IMR-90 (cell line): ENCODE data around the gene CYFIP1. TPM values are rescaled to one million over a fixed set of nuclear protein-coding genes. Genes with fewer than 3 reads are reported as not detected.

Experiments used
- ATAC-seq: fragments of 200-7000 bp; cut with Tn5 transposase; 2 replicates; pipeline ENCODE4 v1.9.1; 2020; ENCODE audit warnings: low read depth, mild to moderate bottlenecking, moderate library complexity
- BruUV-seq: library from RNA; stranded (reverse); fragments of 400-500 nt; replicated peaks from 2 replicates; lab custom pipeline; 2021; lab: Mats Ljungman, UMichigan
- CTCF ChIA-PET: fragments of 300-600 bp; formaldehyde crosslinking; extraction: SDS; loops from one replicate; lab custom pipeline; 2021; ENCODE audit warnings: antibody characterized with exemption; lab: Yijun Ruan, JAX
- POLR2A ChIA-PET: fragments of 300-600 bp; sonication (Branson Sonifier 250); formaldehyde crosslinking; loops from one replicate; lab custom pipeline; 2022; ENCODE audit warnings: antibody characterized with exemption; ENCODE audit not compliant: unreplicated experiment; lab: Charles Lee
- DNase-seq: peaks from one replicate; pipeline ENCODE4 v3.0.0; 2013
- H2AFZ ChIP-seq: replicated peaks from 2 replicates; pipeline ENCODE3; 2013; ENCODE audit warnings: low read length, mild to moderate bottlenecking; ENCODE audit not compliant: poor library complexity
- H2AK5ac ChIP-seq: 2 replicates; pipeline ENCODE4 v1.6.1; 2013; ENCODE audit warnings: low read depth, low read length, inconsistent platforms
- H2AK9ac ChIP-seq: replicated peaks from 2 replicates; pipeline ENCODE3; 2013; ENCODE audit warnings: mild to moderate bottlenecking, low read depth, low read length, moderate library complexity; ENCODE audit not compliant: poor library complexity
- H2BK120ac ChIP-seq: 2 replicates; pipeline ENCODE4 v1.6.1; 2013; ENCODE audit warnings: low read depth, low read length, inconsistent platforms
- H2BK15ac ChIP-seq: 3 replicates; pipeline ENCODE4 v1.6.1; 2013; ENCODE audit warnings: low read depth, low read length, inconsistent platforms
- H2BK20ac ChIP-seq: 2 replicates; pipeline ENCODE4 v1.6.1; 2013; ENCODE audit warnings: low read depth, mild to moderate bottlenecking, inconsistent platforms, low read length, moderate library complexity
- H2BK5ac ChIP-seq: 2 replicates; pipeline ENCODE4 v1.6.1; 2013; ENCODE audit warnings: mild to moderate bottlenecking, low read depth, low read length, inconsistent platforms; ENCODE audit not compliant: poor library complexity, severe bottlenecking
- H3K14ac ChIP-seq: replicated peaks from 2 replicates; pipeline ENCODE4 v1.6.1; 2013; ENCODE audit warnings: low read depth, low read length, inconsistent platforms
- H3K18ac ChIP-seq: 2 replicates; pipeline ENCODE4 v1.6.1; 2013; ENCODE audit warnings: low read depth, low read length, control low read depth
- H3K23ac ChIP-seq: 2 replicates; pipeline ENCODE4 v1.6.1; 2013; ENCODE audit warnings: low read depth, low read length, inconsistent platforms
- H3K27ac ChIP-seq: 2 replicates; pipeline ENCODE4 v1.5.1; 2013; ENCODE audit warnings: mild to moderate bottlenecking, control low read depth, low read length; ENCODE audit not compliant: insufficient read depth
- H3K27me3 ChIP-seq: 2 replicates; pipeline ENCODE4 v1.6.1; 2013; ENCODE audit warnings: low read length; ENCODE audit not compliant: control insufficient read depth, insufficient read depth
- H3K36me3 ChIP-seq: 2 replicates; pipeline ENCODE4 v1.6.1; 2013; ENCODE audit warnings: low read length, mixed read lengths; ENCODE audit not compliant: control insufficient read depth, insufficient read depth
- H3K4ac ChIP-seq: 2 replicates; pipeline ENCODE4 v1.6.1; 2013; ENCODE audit warnings: low read depth, low read length, inconsistent platforms
- H3K4me1 ChIP-seq: 2 replicates; pipeline ENCODE4 v1.6.1; 2013; ENCODE audit warnings: low read length, mixed read lengths; ENCODE audit not compliant: control insufficient read depth, insufficient read depth
- H3K4me2 ChIP-seq: 2 replicates; pipeline ENCODE4 v1.6.1; 2013; ENCODE audit warnings: low read depth, mild to moderate bottlenecking, control low read depth, low read length, moderate library complexity
- H3K4me3 ChIP-seq: 2 replicates; pipeline ENCODE4 v1.5.1; 2013; ENCODE audit warnings: low read depth, mild to moderate bottlenecking, control low read depth, low read length, moderate library complexity; ENCODE audit not compliant: insufficient read depth
- H3K56ac ChIP-seq: 2 replicates; pipeline ENCODE4 v1.6.1; 2013; ENCODE audit warnings: low read length, inconsistent platforms; ENCODE audit not compliant: insufficient read depth; ENCODE audit errors: extremely low read depth
- H3K79me1 ChIP-seq, 2 experiments: 2 replicates each; pipeline ENCODE4 v1.6.1; 2013; ENCODE audit warnings: low read length in 2 of 2, inconsistent platforms in 1 of 2, low read depth in 1 of 2
- H3K9ac ChIP-seq: 2 replicates; pipeline ENCODE4 v1.6.1; 2013; ENCODE audit warnings: low read depth, low read length, control low read depth
- H3K9me1 ChIP-seq: 2 replicates; pipeline ENCODE4 v1.6.1; 2013; ENCODE audit warnings: low read length, inconsistent platforms; ENCODE audit not compliant: insufficient read depth
- H3K9me3 ChIP-seq: 2 replicates; pipeline ENCODE4 v1.6.1; 2013; ENCODE audit warnings: low read length; ENCODE audit not compliant: control insufficient read depth, insufficient read depth
- H4K20me1 ChIP-seq: 2 replicates; pipeline ENCODE4 v1.6.1; 2013; ENCODE audit warnings: low read length, inconsistent platforms; ENCODE audit not compliant: insufficient read depth
- H4K5ac ChIP-seq: 2 replicates; pipeline ENCODE4 v1.6.1; 2013; ENCODE audit warnings: mild to moderate bottlenecking, low read depth, low read length, control low read depth
- H4K8ac ChIP-seq, 2 experiments: 2 replicates each; pipeline ENCODE4 v1.6.1; 2013; ENCODE audit warnings: low read depth in 2 of 2, low read length in 2 of 2, control low read depth in 1 of 2, inconsistent platforms in 1 of 2
- H4K91ac ChIP-seq: 2 replicates; pipeline ENCODE4 v1.6.1; 2013; ENCODE audit warnings: low read depth, low read length, inconsistent platforms; ENCODE audit not compliant: insufficient read depth
- CEBPB ChIP-seq: IDR thresholded peaks from 2 replicates; pipeline ENCODE4 v1.6.1; 2012; ENCODE audit warnings: low read depth, low read length, improper control_type of control experiment
- FOS ChIP-seq: fragments of 150-350 bp; IDR thresholded peaks from 2 replicates; pipeline ENCODE4 v1.6.1; 2016; ENCODE audit warnings: low read depth, low read length
- MAZ ChIP-seq: IDR thresholded peaks from 2 replicates; pipeline ENCODE4 v1.6.1; 2012; ENCODE audit warnings: low read depth, mild to moderate bottlenecking, low read length, improper control_type of control experiment, moderate library complexity, borderline replicate concordance
- MXI1 ChIP-seq: IDR thresholded peaks from 2 replicates; pipeline ENCODE4 v1.6.1; 2012; ENCODE audit warnings: low read depth, mild to moderate bottlenecking, low read length, moderate library complexity, borderline replicate concordance
- NFE2L2 ChIP-seq: fragments of 150-350 bp; IDR thresholded peaks from 2 replicates; pipeline ENCODE4 v1.6.1; 2016; ENCODE audit warnings: low read depth, mild to moderate bottlenecking, low read length
- RAD21 ChIP-seq: IDR thresholded peaks from 2 replicates; pipeline ENCODE4 v1.6.1; 2012; ENCODE audit warnings: low read length, improper control_type of control experiment
- RFX5 ChIP-seq: IDR thresholded peaks from 2 replicates; pipeline ENCODE4 v1.8.0; 2012; ENCODE audit warnings: low read depth, mild to moderate bottlenecking, low read length, moderate library complexity
- WGBS, 2 experiments: methylation state at CpG; one replicate each; pipeline versions ENCODE4 v1.1.5 to v1.1.7; 2013; ENCODE audit warnings: missing lambda C conversion rate in 2 of 2; ENCODE audit not compliant: insufficient read length in 1 of 2; ENCODE audit errors: extremely low coverage in 2 of 2; 5-methylcytosine and 5-hydroxymethylcytosine counted together
- dilution Hi-C: fragments of 300-500 bp; cut with HindIII; formaldehyde crosslinking; loops from one replicate; pipeline ENCODE4 v1.14.3; 2018; ENCODE audit warnings: low sequenced_read_pairs; ENCODE audit not compliant: unreplicated experiment
- in situ Hi-C: fragments of 300-500 bp; cut with MboI; formaldehyde crosslinking; loops from 3 replicates; pipeline ENCODE4 v1.14.3; 2019; ENCODE audit warnings: low sequenced_read_pairs, inconsistent platforms, mixed read lengths
- intact Hi-C: fragments of 100-400 bp; cut with micrococcal nuclease; formaldehyde crosslinking; loops from 2 replicates; pipeline ENCODE4 v1.10.0; 2022
- polyA plus RNA-seq, 3 experiments: library from polyadenylated mRNA; depleted of rRNA; stranded (reverse); fragments of >200 nt; gene quantifications; 2 replicates each; pipeline ENCODE4 v1.2.3, GENCODE V29; 2012; ENCODE audit warnings: low replicate concordance in 1 of 3
- total RNA-seq: library from RNA; depleted of rRNA; stranded (reverse); fragments of >200 nt; gene quantifications from 2 replicates; pipeline ENCODE4 v1.2.3, GENCODE V29; 2012
- TF ChIP-seq, protein P1 (sequence below): fragments of 150-350 bp; IDR thresholded peaks from 2 replicates; pipeline ENCODE4 v1.6.1; 2016; ENCODE audit warnings: low read depth, mild to moderate bottlenecking, low read length, moderate library complexity, borderline replicate concordance

Gene CYFIP1
- total and polyA plus RNA-seq, 2 of the 4 experiments (the other 2 are of a cell fraction) = 58.4 to 163 TPM

DNA sequence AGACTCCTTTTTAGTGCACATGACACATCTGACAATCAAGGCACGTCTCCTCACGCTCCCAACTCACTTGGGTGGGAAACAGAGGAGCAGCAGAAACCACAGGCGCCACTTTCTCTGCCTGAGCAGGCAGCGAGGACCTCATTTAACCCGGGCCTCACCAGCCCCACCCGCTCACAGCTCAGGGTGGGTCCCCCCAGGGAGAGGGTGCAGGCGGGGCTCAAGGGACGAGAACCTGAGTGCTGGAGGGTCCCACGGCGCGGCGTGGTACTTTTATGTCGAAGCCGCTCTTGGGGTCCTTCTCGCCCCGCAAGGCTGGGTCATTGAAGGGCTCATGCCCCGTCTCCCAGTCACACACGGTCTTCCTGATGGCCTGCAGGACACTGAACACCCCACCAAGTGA, 62.6 kb downstream of the CYFIP1 start:
- ChIA-PET CTCF (no interaction called here), POLR2A (no interaction called here)
- Histone ChIP-seq H3K56ac (no peak overlapping the region), H4K8ac (no peak overlapping the region), H3K27me3 (no peaks in the 10 kb centered on the region), H2AK9ac (no peak overlapping the region), H3K9me1 (peaks cover 8% of the 10 kb centered on the region), H4K20me1 (no peaks in the 10 kb centered on the region), H3K4ac (no peak overlapping the region), H3K4me1 (no peaks in the 10 kb centered on the region), H3K36me3 (peaks cover 52% of the 10 kb centered on the region), H2BK120ac (no peak overlapping the region), H3K9me3 (no peaks in the 10 kb centered on the region), H2BK15ac (no peak overlapping the region), H3K9ac (no peak overlapping the region), H3K4me3 (no peak overlapping the region), H2AK5ac (no peak overlapping the region), H3K14ac (no peak overlapping the region), H2BK5ac (no peak overlapping the region), H3K27ac (no peak overlapping the region), H3K18ac (no peak overlapping the region), H4K5ac (no peak overlapping the region), H3K23ac (no peak overlapping the region), H2AFZ (no peak overlapping the region), H3K4me2 (no peak overlapping the region), H3K79me1 (peaks cover 0 to 30% of the 10 kb centered on the region in 2 experiments; a peak in 3 of 4 replicates), H4K91ac (no peak overlapping the region), H2BK20ac (no peak overlapping the region)
- no peak for ATAC-seq
- DNase-seq = no peak
- intact Hi-C loops (loop anchor here (5.0 kb wide), 1 partner anchor 110 kb away; no protein-coding TSS in a partner anchor), in situ Hi-C loops (no loop called here), dilution Hi-C loops (no loop called here)
- WGBS, 2 experiments = 95% methylated on average over 4 of the region's 18 CpGs; no CpG with 5 or more reads in 1 of the 2 experiments
- no TSS peak for BruUV-seq
- TF ChIP-seq MXI1 (no peak), RAD21 (no peak), FOS (no peak), RFX5 (no peak), NFE2L2 (no peak), CEBPB (no peak), MAZ (no peak)
- TF ChIP-seq, protein P1, sequence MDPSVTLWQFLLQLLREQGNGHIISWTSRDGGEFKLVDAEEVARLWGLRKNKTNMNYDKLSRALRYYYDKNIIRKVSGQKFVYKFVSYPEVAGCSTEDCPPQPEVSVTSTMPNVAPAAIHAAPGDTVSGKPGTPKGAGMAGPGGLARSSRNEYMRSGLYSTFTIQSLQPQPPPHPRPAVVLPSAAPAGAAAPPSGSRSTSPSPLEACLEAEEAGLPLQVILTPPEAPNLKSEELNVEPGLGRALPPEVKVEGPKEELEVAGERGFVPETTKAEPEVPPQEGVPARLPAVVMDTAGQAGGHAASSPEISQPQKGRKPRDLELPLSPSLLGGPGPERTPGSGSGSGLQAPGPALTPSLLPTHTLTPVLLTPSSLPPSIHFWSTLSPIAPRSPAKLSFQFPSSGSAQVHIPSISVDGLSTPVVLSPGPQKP = no peak
